ENCODE data around the gene CERS2. TPM values are rescaled to one million over a fixed set of nuclear protein-coding genes. Genes with fewer than 3 reads are reported as not detected.

CERS2 gene, protein sequence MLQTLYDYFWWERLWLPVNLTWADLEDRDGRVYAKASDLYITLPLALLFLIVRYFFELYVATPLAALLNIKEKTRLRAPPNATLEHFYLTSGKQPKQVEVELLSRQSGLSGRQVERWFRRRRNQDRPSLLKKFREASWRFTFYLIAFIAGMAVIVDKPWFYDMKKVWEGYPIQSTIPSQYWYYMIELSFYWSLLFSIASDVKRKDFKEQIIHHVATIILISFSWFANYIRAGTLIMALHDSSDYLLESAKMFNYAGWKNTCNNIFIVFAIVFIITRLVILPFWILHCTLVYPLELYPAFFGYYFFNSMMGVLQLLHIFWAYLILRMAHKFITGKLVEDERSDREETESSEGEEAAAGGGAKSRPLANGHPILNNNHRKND
- total RNA-seq = 99.6 and 168 TPM in 2 replicates

DNA sequence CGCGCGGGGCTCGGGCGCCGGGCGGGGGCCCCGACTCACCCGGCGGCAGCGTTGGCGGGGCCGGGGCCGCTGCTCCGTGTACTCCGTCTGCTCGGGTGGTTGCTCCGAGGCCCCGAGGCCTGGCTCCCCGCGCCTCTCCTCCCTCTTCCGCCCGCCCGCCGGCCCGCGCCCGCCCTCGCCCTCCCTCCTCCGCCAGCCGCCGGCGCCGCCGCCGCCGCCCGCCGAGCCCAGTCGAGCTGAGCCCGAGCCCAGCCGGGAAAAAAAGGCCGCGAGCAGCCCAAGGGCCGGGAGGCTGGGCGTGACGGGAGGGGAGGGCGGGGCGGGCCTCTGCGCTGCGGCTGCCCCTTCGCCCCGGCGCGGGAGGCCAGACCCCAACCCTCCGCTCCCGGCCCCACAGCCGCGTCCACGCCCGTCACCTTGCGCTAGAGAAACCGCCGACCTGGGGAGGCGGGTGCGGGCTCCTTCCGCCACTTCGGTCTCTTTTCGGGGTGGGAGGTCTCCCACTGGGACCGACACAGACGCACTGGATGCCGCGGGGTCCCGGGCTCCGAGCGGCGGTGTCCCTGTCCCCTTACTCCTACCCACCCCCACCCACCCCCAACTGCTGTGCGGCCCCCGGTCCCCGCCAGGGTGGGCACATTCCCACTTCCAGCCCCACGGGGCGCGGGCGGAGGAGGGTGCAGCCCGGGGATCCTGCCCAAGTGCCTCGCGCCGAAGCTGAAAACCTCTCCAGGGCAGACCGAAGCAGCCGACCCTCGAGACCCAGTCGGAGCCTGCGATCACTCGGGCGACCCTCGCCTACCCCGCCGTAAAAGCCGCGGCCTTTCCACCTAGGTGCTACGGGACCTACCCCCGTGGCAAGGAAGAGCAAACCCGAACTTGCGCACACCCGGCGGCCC is at the start of gene CERS2:
Gene CERS2, minus strand, starts transcription at position 256 of the 899 bp plus-strand sequence. CDS start 5,745 bp downstream, outside the sequence.

GRCh38 chr1:151008244-151009205 is 33.9 kb upstream of the CERS2 start, which contains the start of gene PRUNE1:
PRUNE1 (plus strand) TSS chr1:151008449; CDS start chr1:151008633, 184 bp downstream.

GRCh38 chr1:151006327-151007052 is 31.9 kb upstream of the CERS2 start, which contains the start of gene MINDY1:
MINDY1 (minus strand) TSS chr1:151006902; CDS start chr1:151002617, 4,285 bp downstream.

DNA sequence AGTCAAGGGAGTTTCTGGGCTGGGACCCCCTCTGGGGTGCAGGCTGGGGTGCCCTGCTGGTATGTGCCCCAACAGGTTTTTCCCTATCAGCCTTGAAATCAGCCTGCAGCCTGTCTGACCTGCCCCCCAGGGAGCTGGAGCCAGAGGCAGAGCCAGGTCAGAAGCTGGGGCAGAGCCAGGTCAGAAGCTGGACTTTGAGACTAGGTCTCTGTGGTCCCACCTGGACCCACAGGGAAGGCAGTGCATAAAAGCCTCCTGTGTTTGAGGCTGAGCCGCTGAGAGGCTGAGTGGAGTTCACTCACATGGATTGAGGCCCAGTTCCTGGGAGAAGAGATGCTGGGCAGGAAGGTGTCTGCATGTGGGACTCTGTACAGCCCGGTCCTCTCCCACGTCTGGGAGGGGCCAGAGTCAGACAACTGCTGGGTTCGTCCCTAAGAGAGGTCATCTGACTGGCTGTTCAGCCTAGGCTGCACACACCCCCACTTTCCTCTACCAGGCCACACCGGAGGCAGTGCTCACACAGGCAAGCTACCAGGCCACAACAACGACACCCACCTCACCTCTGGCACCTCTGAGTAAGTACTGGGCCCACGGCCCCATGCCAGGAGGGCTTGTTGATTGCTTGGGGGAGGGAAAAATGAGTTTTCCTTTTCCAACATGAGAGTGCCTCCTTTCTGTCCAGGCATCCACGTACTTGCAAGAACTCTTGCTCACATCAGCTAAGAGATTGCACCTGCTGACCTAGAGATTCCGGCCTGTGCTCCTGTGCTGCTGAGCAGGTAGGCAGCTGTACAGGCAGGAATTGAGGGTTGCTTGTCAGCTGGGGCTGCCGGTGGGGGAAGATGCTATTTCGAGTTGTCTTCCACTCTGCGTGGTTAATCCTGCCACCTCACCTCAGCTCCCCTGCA is 7.4 kb upstream of the CERS2 start, which contains the start of gene ANXA9:
Gene ANXA9, plus strand, starts transcription at position 488 of the 908 bp plus-strand sequence. CDS start 814 bp downstream, outside the sequence.

DNA sequence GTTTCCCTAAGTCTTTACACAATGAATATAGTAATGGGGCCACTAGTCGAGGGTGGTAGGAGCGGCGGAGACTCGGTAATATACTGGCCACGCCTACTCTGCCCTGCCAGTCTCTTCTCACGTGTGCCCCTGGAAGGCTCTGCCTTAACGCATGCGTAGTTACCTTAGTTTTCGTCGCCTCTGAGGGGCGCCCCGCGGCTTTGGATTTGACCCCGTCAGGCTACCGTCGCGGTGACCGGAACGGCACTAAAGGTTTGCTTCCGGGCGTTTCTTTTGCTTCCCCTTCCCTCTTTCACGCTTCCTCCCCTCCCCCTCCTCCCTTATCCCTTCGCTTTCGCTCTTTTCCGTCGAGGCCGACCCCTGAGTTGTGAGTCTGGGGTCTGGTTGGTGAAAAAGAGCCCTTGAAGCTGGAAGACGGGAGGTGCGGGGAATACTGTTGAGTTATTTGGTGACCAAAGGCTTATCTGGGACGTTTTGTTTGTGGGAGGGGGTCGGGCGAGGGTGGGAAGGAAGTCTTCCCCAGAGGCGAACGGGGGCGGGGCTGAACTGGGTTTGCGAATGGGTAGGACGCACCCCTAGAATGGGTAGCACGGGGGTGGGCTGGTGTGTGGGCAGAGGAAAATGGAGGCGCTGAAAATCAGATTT is 48.4 kb downstream of the CERS2 start, which contains the start of gene SETDB1:
Gene SETDB1, plus strand, starts transcription at position 267 of the 645 bp plus-strand sequence. CDS start 1,352 bp downstream, outside the sequence.

Small RNA genes lying within 50 kb of the gene (small RNA-seq; reads per million reads assigned to genes)
- gene RNU6-884P = 0.52 reads per million, percentile 31 among the genes with 10 or more reads in this experiment

Other genes starting within 250 kb of the CERS2 start
- gene CTSS, start 209.1 kb downstream of the CERS2 start, total RNA-seq = 3.3 and 5.5 TPM in 2 replicates
- gene CTSK, start 166.6 kb downstream of the CERS2 start, total RNA-seq = 196 and 415 TPM in 2 replicates
- gene ARNT, start 98.2 kb downstream of the CERS2 start, total RNA-seq = 42.3 and 42.6 TPM in 2 replicates
- gene CTXND2, start 87.7 kb downstream of the CERS2 start, total RNA-seq = not detected in 2 replicates
- 32.7 and 35.8 TPM in 2 replicates for gene SETDB1, start 48.5 kb downstream of the CERS2 start, total RNA-seq
- 0.20 and 0.37 TPM in 2 replicates for gene ANXA9, start 7.5 kb upstream of the CERS2 start, total RNA-seq
- gene MINDY1, start 32.1 kb upstream of the CERS2 start, total RNA-seq = 8.8 and 9.9 TPM in 2 replicates
- 5.1 and 5.7 TPM in 2 replicates for gene PRUNE1, start 33.6 kb upstream of the CERS2 start, total RNA-seq
- 0.37 and 0.39 TPM in 2 replicates for gene BNIPL, start 61.8 kb upstream of the CERS2 start, total RNA-seq
- gene C1orf56, start 72.9 kb upstream of the CERS2 start, total RNA-seq = 2.2 and 2.3 TPM in 2 replicates
- 29.8 and 38.5 TPM in 2 replicates for gene CDC42SE1, start 84.8 kb upstream of the CERS2 start, total RNA-seq
- gene MLLT11, start 85.6 kb upstream of the CERS2 start, total RNA-seq = 0.73 and 0.78 TPM in 2 replicates
- gene GABPB2, start 95.9 kb upstream of the CERS2 start, total RNA-seq = 12.1 and 17.0 TPM in 2 replicates
- gene SEMA6C, start 171.8 kb upstream of the CERS2 start, total RNA-seq = 0.73 and 0.98 TPM in 2 replicates
- not detected in 2 replicates for gene TNFAIP8L2, start 181.8 kb upstream of the CERS2 start, total RNA-seq
- gene LYSMD1, start 191.1 kb upstream of the CERS2 start, total RNA-seq = 7.8 and 8.5 TPM in 2 replicates
- 23.9 and 25.4 TPM in 2 replicates for gene SCNM1, start 191.3 kb upstream of the CERS2 start, total RNA-seq
- gene TMOD4, start 201.1 kb upstream of the CERS2 start, total RNA-seq = not detected in 2 replicates
- 25.7 and 37.9 TPM in 2 replicates for gene VPS72, start 215.4 kb upstream of the CERS2 start, total RNA-seq
- 37.8 and 64.1 TPM in 2 replicates for gene PIP5K1A, start 223.7 kb upstream of the CERS2 start, total RNA-seq

Measured in subcutaneous preadipocyte (primary cell).